Activated naive CD4-positive, alpha-beta T cell treated with anti-CD3 and anti-CD28 coated beads, Interleukin-2, amount 50 U/mL, for 24 hours (primary cell): ENCODE data around the gene LRIT1.

Experiments
- H3K27ac Mint-ChIP-seq: one replicate; pipeline ENCODE4 v1.8.0; 2021; ENCODE audit warnings: mild to moderate bottlenecking, mixed read lengths
- H3K27me3 Mint-ChIP-seq: one replicate; pipeline ENCODE4 v1.8.0; 2021; ENCODE audit warnings: mixed read lengths
- H3K36me3 Mint-ChIP-seq: one replicate; pipeline ENCODE4 v1.8.0; 2021; ENCODE audit warnings: mixed read lengths
- H3K4me1 Mint-ChIP-seq: one replicate; pipeline ENCODE4 v1.8.0; 2021; ENCODE audit warnings: mixed read lengths
- H3K4me3 Mint-ChIP-seq: one replicate; pipeline ENCODE4 v1.8.0; 2021; ENCODE audit warnings: mild to moderate bottlenecking, mixed read lengths
- H3K9me3 Mint-ChIP-seq: one replicate; pipeline ENCODE4 v1.8.0; 2021; ENCODE audit warnings: mixed read lengths

LRIT1 gene

DNA sequence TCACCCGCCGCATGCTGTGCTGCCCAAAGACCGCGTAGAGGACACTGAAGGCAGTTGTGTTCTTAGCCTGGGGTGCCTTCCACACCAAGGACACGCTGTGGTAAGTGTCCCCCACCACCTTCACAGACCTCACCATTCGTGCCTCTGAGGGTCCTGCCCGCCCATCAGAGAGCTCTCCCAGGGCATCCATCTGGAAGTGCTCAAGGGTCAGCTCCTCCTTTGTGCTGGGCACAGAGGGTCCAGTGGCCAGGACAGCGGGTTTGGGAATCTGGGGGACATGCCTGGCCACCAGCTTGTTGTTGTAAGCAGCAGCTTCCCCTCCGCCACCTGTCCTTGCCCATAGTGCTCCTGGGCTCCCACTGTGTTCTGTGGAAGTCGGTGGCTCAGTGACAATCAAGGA is 9.0 kb downstream of the LRIT1 start:
- Mint-ChIP-seq H3K4me1 (no peaks in the 10 kb centered on the region), H3K27me3 (peaks cover 8% of the 10 kb centered on the region), H3K4me3 (no peak overlapping the region), H3K27ac (no peak overlapping the region), H3K36me3 (no peaks in the 10 kb centered on the region), H3K9me3 (no peaks in the 10 kb centered on the region)

DNA sequence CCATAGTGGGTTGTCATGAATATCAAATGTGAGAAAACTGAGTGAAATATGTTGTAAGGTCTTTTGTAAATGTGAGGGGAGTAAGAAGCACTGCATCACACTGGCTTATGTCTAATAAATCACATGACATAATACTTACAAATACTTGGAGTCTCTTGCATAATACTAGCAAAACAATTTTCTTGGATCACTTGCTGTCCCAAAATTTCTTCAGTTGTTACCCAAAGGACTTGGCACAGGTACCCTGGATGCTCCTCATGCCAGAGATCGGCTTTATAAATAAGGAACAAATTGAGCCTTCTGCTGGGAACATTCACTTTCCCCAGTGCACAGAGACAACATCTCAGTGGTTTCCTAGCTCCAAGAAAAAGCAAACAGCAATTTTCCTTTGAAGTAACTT is 11.0 kb downstream of the LRIT1 start:
- Mint-ChIP-seq H3K27me3 (peaks cover 10% of the 10 kb centered on the region), H3K9me3 (no peaks in the 10 kb centered on the region), H3K36me3 (no peaks in the 10 kb centered on the region), H3K4me3 (no peak overlapping the region), H3K27ac (no peak overlapping the region), H3K4me1 (no peaks in the 10 kb centered on the region)

GRCh38 chr10:84227810-84228209 is 13.5 kb downstream of the LRIT1 start:
- no peak overlapping the region for H3K4me3 Mint-ChIP-seq

GRCh38 chr10:84226616-84227015 is 14.7 kb downstream of the LRIT1 start:
- no peak overlapping the region for H3K27ac Mint-ChIP-seq

More at GRCh38 chr10:84227810-84228209, 13.5 kb downstream of the LRIT1 start:
- Mint-ChIP-seq H3K27ac (no peak overlapping the region), H3K9me3 (no peaks in the 10 kb centered on the region), H3K4me1 (no peaks in the 10 kb centered on the region), H3K36me3 (no peaks in the 10 kb centered on the region), H3K27me3 (peaks cover 20% of the 10 kb centered on the region)

DNA sequence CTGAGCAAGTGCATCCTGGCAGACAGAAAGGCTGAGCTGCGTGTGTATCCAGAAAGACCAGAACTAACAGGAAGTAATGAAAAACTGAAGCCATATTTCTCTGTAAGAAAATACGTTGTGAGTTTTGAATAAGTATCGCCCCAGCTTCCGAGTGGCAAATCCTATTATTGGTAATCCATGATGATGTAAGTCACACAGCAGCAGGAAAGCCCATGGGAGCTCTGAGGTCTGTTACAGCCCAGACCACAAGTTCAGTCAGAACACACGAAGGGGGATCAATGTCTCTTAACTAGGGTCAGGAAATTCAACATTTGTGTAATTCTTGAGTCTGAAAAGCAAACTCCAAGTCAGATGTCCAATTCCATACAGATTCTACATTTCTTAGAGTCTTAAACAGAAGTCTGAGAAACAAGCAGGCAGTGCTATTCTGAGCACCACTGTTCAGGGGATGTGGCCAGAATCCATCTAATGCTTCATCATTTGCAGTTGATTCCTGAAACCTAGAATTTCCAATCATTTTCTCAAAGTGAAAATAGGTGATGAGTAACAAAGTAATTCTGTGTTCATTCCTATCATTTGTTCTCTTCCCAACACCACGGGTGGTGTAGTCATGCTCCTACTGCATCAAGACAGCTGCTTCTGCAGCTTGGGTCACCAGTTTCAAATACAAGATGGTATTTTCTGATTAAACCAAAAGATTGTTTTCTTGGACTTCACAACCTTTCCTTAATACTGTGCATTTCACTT is 15.7 kb downstream of the LRIT1 start, which contains the start of gene LRIT2:
Gene LRIT2, minus strand, starts transcription at position 118 of the 747 bp plus-strand sequence. Its CDS starts 24 bp downstream, at position 94.
- H3K36me3 Mint-ChIP-seq = no peaks in the 10 kb centered on the region
- no peaks in the 10 kb centered on the region for H3K9me3 Mint-ChIP-seq
- H3K4me3 Mint-ChIP-seq = no peak within 1 kb of the TSS
- H3K4me1 Mint-ChIP-seq = no peaks in the 10 kb centered on the region
- H3K27ac Mint-ChIP-seq = no peak within 1 kb of the TSS
- H3K27me3 Mint-ChIP-seq = peaks cover 28% of the 10 kb centered on the region

More at GRCh38 chr10:84226616-84227015, 14.7 kb downstream of the LRIT1 start:
- H3K4me3 Mint-ChIP-seq = no peak overlapping the region
- H3K27me3 Mint-ChIP-seq = peaks cover 27% of the 10 kb centered on the region
- no peaks in the 10 kb centered on the region for H3K9me3 Mint-ChIP-seq
- H3K36me3 Mint-ChIP-seq = no peaks in the 10 kb centered on the region
- no peaks in the 10 kb centered on the region for H3K4me1 Mint-ChIP-seq

- Mint-ChIP-seq H3K4me3 (no peak overlapping the region), H3K4me1 (no peaks in the 10 kb centered on the region), H3K27ac (no peak overlapping the region), H3K9me3 (no peaks in the 10 kb centered on the region), H3K27me3 (peaks cover 24% of the 10 kb centered on the region), H3K36me3 (no peaks in the 10 kb centered on the region)
Observed at GRCh38 chr10:84224411-84225028, 16.8 kb downstream of the LRIT1 start.

DNA sequence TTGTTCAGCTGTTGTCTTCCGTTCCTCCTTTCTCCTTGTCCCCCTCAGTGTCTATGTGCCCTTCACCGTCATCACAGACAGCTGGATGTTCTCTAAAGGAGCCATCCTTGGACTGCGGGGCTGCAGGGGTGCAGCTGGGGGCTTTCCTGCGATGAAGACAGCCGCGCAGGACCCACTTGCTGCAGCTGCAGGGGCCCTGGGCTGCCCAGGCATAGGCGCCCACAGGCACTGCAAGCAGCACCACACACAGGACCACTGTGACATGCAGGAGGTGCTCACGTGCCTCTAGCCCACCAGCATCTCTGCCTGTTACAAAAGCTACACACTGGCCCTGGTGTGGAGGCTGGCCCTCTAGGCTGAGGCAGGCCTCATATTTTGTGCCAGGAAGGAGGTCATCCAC is 19.4 kb downstream of the LRIT1 start:
- no peak overlapping the region for H3K27ac Mint-ChIP-seq
- H3K4me3 Mint-ChIP-seq = no peak overlapping the region
- H3K36me3 Mint-ChIP-seq = no peaks in the 10 kb centered on the region
- H3K9me3 Mint-ChIP-seq = no peaks in the 10 kb centered on the region
- no peaks in the 10 kb centered on the region for H3K4me1 Mint-ChIP-seq
- peaks cover 22% of the 10 kb centered on the region for H3K27me3 Mint-ChIP-seq

DNA sequence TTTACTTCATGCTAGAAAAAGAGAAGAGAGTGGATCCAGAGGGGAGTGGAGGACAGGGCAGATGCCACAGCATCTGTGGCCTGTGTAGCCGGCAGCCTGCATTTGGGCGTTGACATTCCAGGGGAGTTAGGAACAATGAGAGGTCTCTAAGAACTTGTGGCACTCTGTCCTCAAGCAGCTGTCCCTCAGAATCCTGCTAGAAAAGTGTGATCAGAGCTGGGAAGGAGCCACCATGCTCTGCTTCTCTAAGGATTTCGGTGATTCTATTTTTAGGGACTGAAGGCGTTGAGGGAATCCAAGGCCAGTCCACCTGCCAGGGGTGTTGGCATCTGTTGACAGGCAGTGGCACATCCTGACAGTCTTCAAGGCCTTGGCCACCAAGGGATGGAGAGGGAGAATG is 23.6 kb downstream of the LRIT1 start:
- Mint-ChIP-seq H3K4me3 (no peak overlapping the region), H3K4me1 (no peaks in the 10 kb centered on the region), H3K36me3 (no peaks in the 10 kb centered on the region), H3K9me3 (no peaks in the 10 kb centered on the region), H3K27ac (no peak overlapping the region), H3K27me3 (peaks cover 8% of the 10 kb centered on the region)

- Mint-ChIP-seq H3K4me1 (no peaks in the 10 kb centered on the region), H3K9me3 (no peaks in the 10 kb centered on the region), H3K27me3 (peaks cover 3% of the 10 kb centered on the region), H3K36me3 (no peaks in the 10 kb centered on the region), H3K4me3 (no peak overlapping the region), H3K27ac (no peak overlapping the region)
Observed at GRCh38 chr10:84216834-84217233, 24.5 kb downstream of the LRIT1 start.

DNA sequence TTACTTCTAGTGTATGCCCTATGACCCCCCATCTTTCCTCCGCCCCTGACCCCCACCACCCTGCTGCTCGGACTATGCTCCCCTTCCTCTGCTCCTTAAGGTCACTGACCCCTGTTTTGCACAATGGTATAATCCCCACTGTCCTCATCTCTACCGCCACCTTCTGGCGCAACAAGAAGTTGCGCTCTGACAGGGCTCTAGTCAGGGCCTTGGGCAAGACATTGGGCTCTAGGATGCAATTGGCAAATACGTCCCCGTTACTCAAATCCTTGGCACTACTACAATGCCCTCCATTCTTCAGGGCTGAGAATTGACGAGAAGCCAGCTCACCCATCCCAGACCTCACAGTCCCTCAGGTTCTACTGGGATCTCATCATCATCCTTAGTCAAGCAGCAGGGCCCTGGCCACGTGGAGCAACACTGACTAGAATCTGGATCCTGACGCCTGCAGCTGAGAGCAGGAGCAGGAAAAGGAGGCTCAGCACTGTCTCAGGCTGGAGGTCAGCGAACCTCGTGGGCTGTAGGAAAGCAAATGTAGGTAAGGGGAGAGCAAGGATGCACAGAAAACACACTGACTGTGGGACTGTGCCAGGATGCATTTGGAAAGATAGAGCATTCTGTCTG is 26.6 kb downstream of the LRIT1 start:
- Mint-ChIP-seq H3K4me3 (no peak overlapping the region), H3K36me3 (no peaks in the 10 kb centered on the region), H3K27ac (no peak overlapping the region), H3K4me1 (no peaks in the 10 kb centered on the region), H3K27me3 (peaks cover 1% of the 10 kb centered on the region), H3K9me3 (no peaks in the 10 kb centered on the region)

DNA sequence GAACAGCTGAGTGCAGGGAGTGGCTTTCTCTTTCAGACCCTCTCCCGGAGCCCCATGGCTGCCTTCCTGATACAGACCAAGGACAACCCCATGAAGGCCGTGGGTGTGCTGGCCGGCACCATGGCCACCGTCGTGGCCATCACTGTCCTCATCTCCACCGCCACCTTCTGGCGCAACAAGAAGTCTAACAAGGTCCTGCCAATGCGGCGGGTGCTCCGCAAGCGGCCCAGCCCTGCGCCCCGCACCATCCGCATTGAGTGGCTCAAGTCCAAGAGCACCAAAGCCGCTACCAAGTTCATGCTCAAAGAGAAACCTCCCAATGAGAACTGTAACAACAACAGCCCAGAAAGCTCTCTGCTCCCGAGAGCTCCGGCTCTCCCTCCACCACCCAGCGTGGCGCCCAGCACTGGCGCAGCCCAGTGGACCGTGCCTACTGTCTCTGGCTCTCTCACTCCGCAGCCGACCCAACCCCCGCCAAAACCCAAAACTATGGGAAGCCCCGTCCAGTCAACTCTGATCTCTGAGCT is 27.2 kb downstream of the LRIT1 start:
- H3K36me3 Mint-ChIP-seq = no peaks in the 10 kb centered on the region
- H3K27me3 Mint-ChIP-seq = peaks cover 1% of the 10 kb centered on the region
- no peaks in the 10 kb centered on the region for H3K9me3 Mint-ChIP-seq
- H3K4me1 Mint-ChIP-seq = no peaks in the 10 kb centered on the region
- no peak overlapping the region for H3K27ac Mint-ChIP-seq
- H3K4me3 Mint-ChIP-seq = no peak overlapping the region

GRCh38 chr10:84213076-84213475 is 28.3 kb downstream of the LRIT1 start:
- Mint-ChIP-seq H3K27me3 (peaks cover 1% of the 10 kb centered on the region), H3K4me1 (no peaks in the 10 kb centered on the region), H3K27ac (no peak overlapping the region), H3K4me3 (no peak overlapping the region), H3K36me3 (no peaks in the 10 kb centered on the region), H3K9me3 (no peaks in the 10 kb centered on the region)

- no peaks in the 10 kb centered on the region for H3K9me3 Mint-ChIP-seq
- H3K27me3 Mint-ChIP-seq = peaks cover 1% of the 10 kb centered on the region
- H3K27ac Mint-ChIP-seq = no peak overlapping the region
Observed at GRCh38 chr10:84212014-84212413, 29.3 kb downstream of the LRIT1 start.

GRCh38 chr10:84211566-84211965 is 29.8 kb downstream of the LRIT1 start:
- H3K4me3 Mint-ChIP-seq = no peak overlapping the region
- no peaks in the 10 kb centered on the region for H3K36me3 Mint-ChIP-seq
- H3K4me1 Mint-ChIP-seq = no peaks in the 10 kb centered on the region
- peak overlapping the region; percentile 76 for H3K27ac Mint-ChIP-seq
- H3K9me3 Mint-ChIP-seq = no peaks in the 10 kb centered on the region
- H3K27me3 Mint-ChIP-seq = peaks cover 1% of the 10 kb centered on the region

More at GRCh38 chr10:84212014-84212413, 29.3 kb downstream of the LRIT1 start:
- Mint-ChIP-seq H3K4me1 (no peaks in the 10 kb centered on the region), H3K36me3 (no peaks in the 10 kb centered on the region), H3K4me3 (no peak overlapping the region)

GRCh38 chr10:84208023-84208422 is 33.3 kb downstream of the LRIT1 start:
- Mint-ChIP-seq H3K36me3 (no peaks in the 10 kb centered on the region), H3K27me3 (peaks cover 1% of the 10 kb centered on the region), H3K4me1 (no peaks in the 10 kb centered on the region), H3K27ac (no peak overlapping the region), H3K4me3 (no peak overlapping the region), H3K9me3 (no peaks in the 10 kb centered on the region)
